NCI-H2107 (cell line): ENCODE measurements around the gene SNN.

ENCODE experiments used
- DNase-seq: peaks from one replicate; lab custom pipeline; 2025; lab: John Stamatoyannopoulos, UW

SNN gene

DNA sequence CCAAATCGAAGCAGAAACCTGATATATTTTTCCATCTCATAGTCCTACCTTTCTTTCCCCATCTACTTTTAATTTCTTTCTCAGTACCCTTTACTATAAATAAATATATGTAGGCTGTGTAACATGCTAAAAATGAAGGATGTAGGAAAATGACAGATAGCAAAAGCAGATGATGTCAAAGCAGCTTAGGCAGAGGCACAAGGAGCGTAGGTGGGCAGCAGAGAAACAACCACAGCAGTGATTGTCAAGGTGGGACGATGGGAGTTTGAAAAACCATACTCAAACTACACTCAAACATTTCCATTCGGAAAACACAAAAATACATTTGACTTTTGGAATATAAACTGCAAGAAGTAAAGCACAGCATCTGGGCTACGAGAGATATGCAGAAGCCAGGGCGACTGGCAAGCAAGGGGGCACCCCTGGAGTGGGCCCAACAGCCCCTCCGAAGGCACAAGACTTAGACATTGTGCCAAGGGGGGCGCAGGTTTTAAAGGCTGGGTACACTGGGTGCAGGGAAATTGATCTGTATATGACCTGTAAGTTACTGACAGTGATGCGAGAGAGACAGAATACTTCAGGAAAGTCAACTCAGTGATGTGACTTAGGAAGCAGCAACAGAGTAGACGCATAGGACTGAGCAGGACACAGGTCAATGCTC is 31.1 kb downstream of the SNN start:
- no peak for DNase-seq

DNA sequence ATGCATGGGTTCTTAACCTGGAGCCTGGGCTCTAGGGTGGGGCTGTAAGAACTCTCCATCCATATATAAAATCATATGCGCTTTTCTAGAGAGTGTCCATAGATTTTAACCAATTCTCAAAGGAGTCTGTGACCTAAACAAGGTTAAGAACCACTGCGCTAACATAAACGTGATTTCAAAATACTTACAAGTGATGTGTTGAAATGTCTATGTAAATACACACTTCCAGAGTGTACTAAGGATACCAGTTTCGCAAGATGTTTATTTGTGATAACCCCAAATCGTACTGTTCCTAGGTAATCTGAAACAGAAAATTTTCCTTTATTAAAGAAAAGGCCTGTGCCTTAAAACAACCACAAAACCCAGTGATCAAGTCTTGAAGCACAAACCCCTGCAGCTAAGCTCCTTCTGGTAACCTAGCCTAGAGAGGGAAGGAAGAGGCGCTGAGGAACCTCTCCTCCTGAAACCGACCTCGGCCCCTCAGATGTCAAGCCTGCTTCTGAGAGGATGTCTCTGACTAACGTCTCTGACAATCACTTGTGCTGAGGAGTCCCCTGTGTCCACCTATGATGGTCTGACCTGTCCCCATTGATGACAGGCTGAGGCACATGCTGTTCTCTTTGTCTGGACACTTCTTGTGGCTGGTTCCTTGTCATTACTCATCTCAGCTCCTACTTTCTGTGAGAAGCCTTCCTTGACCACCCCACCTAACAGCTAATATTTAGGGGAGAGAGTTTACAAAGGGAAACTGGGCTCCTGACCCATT is 32.2 kb downstream of the SNN start:
- DNase-seq, result no peak

DNA sequence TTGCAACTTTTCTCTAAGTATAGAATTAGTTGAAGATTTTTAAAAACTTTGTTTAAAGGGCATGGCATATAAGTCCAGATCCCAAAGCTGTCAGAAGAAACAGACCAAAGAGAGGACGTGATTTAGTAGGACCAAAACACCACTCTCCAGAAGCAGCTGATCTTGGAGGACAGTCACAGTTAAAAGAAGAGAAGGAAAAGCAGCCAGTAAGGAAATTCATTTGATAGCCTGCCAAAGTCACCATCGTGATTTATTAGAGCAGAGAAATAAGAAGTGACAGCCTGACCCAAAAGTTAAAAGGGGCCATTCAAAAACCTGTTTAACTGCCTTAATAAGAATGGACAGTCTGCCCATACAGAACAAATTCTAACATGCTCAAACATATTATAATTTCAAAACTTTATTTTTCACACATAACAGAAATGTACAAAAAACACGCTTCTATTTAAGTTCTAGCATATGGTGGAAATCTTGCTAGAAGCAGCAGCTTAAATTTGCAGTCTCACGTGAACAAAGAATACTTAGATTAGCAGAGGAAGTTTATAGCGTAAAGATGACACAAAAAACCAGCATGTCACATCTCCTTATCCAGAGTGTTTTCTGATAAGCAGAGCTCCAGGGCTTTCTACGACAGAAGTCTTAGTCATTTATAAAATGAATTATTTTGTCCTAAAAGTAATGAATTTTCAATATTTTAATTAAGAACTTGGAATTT is 37.2 kb downstream of the SNN start:
- no peak for DNase-seq

- DNase-seq, result no peak
Observed at GRCh38 chr16:11706180-11706742, 38.0 kb downstream of the SNN start.

GRCh38 chr16:11707679-11708197 is 39.5 kb downstream of the SNN start:
- no peak for DNase-seq

GRCh38 chr16:11708421-11708820 is 40.2 kb downstream of the SNN start:
- DNase-seq, result no peak

- no peak for DNase-seq
Observed at GRCh38 chr16:11711662-11712061, 43.4 kb downstream of the SNN start.

DNA sequence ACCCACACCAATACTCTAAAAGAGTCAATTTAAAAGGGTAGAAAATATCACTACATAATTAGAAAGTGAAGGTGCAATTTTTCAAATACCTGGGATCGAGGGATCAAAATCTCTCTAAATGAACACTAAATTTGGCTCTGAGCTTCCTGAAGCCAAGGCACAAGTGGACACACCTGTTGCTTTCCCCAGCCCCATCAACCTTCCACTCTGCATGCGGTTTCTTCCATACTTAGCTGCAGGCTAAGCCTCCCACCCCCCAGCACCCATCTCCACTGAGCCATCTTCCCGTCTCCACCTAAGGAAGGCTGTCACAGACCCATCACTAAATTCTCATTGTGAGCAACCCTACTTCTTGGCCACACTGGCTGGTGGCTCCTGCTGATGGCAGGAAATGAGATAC is 43.9 kb downstream of the SNN start:
- no peak for DNase-seq

DNA sequence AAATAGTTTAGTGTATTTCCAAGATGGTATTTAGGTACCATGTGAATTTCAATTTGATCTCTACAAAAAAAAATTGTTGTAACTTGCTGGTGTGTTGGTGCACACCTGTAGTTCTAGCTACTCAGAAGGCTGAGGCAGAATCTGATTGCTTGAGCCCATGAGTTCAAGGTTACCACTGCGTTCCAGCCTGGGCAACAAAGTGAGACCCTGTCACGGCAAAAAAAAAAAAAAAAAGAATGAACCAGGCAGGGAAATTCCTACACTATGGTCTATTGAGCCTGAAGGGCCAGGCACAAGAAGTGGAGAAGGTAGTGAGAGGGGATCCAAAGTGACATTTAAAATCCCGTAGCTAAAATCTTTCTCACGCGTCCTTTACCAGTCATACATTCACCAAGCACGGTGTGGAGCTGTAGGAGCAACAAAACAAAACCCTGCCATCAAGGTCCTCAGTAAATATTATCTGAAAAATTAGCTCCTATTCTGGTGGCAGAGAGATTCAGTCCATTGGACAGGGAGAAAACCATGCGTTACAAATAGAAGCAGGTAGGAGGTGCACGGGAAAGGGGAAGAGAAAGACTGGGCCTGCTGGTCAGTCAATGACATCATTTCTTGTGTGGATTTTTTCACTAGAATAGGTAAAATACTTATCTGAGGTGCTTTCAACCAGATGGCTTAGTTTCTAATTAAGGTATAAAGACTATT is 47.1 kb downstream of the SNN start:
- DNase-seq, result no peak

GRCh38 chr16:11716336-11716735 is 48.1 kb downstream of the SNN start:
- DNase-seq, result no peak

GRCh38 chr16:11717811-11718210 is 49.6 kb downstream of the SNN start:
- DNase-seq, result no peak

DNA sequence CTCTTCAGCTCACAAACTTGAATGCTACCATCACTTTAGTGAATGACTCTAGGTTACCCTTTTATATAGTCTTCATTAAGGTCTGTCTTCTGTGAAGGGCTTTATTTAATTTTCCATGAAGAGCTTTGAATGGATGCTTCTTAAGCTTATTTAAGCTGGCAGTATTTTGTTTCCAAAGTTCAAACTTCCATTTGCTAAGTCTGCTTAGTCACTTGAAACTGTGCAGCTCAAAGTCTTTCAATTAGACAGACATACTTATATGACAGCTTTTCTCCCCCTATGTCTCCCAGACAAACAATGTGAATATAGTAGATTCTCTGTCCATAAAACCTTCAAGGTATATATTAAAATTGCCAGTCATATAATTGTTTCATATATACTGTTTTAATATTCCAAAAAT is 50.9 kb downstream of the SNN start:
- DNase-seq, result no peak

GRCh38 chr16:11719762-11720161 is 51.5 kb downstream of the SNN start:
- DNase-seq, result no peak

DNA sequence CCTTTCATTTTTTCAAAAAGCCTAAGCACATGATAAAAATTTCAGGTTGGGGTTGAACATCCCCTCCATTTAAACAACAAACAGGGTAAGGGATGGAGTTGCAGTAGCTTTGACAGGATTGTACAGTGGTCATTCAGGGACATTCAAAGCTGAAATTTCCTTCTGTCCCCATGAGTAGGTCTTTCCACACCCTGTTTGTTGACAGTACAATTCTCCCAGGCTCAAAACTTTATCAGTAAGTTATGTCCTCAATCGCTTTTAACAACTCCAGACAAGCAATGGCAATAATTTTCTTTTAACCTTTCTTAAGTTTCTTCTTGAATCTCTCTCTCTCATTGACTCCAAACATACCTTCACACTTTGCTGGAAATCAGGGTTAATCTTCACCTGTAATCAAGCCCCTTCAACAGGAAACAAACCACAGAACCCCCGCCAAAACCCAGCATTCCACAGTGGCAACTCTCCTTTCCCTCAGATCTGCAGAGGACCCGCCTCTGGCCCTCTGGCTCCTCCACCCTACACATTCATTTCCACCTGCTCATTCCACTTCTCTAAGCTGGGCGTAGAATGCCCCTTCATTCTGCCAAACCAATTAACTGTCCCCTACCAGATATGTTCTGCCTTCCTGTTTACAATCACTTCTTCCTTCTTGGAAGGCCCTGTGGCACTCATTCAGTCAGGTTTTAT is 53.7 kb downstream of the SNN start:
- no peak for DNase-seq

DNA sequence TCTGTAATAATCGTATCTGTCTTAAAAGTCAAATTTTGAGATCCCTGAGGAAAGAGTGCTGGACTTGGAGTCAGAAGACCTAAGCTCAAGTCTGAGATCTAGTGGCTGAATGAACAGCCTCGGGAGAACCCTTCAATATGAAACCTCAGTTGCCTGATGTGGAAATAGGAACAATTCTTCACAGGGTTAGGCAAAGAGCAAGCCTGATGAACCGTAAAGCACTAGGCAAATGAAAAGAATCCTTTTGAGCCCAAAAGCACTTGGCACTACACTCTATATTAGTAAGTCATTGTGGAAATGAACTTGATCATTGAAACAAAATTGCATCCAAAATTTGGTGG is 54.2 kb downstream of the SNN start:
- DNase-seq, result no peak

GRCh38 chr16:11725457-11725856 is 57.2 kb downstream of the SNN start:
- no peak for DNase-seq

GRCh38 chr16:11726008-11726407 is 57.8 kb downstream of the SNN start:
- DNase-seq, result no peak

GRCh38 chr16:11727796-11728543 is 59.7 kb downstream of the SNN start:
- no peak for DNase-seq
